Activated T-cell treated with anti-CD3 and anti-CD28 coated beads for 24 hours (primary cell): ENCODE results near the gene ENTREP3.
"Not testable (repeated sequence)": the region's sequence is repeated elsewhere in the genome, so short reads cannot be mapped to it uniquely, and the experiment has no call there.

ENCODE experiments used
- DNase-seq: peaks from one replicate; pipeline ENCODE4 v3.0.0-alpha.2; 2020; ENCODE audit warnings: low read depth

The ENTREP3 gene

GRCh38 chr1:155251566-155251965, 3.7 kb downstream of the ENTREP3 start:
- no peak for DNase-seq

GRCh38 chr1:155250633-155251449, 4.4 kb downstream of the ENTREP3 start:
- DNase-seq: peak; percentile 90

GRCh38 chr1:155250246-155250632, 5.0 kb downstream of the ENTREP3 start:
- no peak for DNase-seq

- DNase-seq: no peak
These were observed 7.4 kb downstream of the ENTREP3 start for GRCh38 chr1:155247667-155248553.

- DNase-seq: not testable (repeated sequence)
These were observed 8.5 kb downstream of the ENTREP3 start for GRCh38 chr1:155246796-155247195.

GRCh38 chr1:155245163-155245524, 10.1 kb downstream of the ENTREP3 start:
- DNase-seq: no peak

- DNase-seq: peak; percentile 94
These were observed 10.7 kb downstream of the ENTREP3 start for GRCh38 chr1:155244368-155245162.

GRCh38 chr1:155242805-155243358, 12.4 kb downstream of the ENTREP3 start:
- no peak for DNase-seq

GRCh38 chr1:155241841-155242264, 13.4 kb downstream of the ENTREP3 start:
- no peak for DNase-seq

GRCh38 chr1:155241069-155241679, 14.1 kb downstream of the ENTREP3 start:
- DNase-seq: peak; percentile 62

- DNase-seq: no peak
These were observed 18.8 kb downstream of the ENTREP3 start for GRCh38 chr1:155236451-155236850.

- not testable (repeated sequence) for DNase-seq
These were observed 19.9 kb downstream of the ENTREP3 start for GRCh38 chr1:155235375-155235774.

- DNase-seq: not testable (repeated sequence)
These were observed 21.8 kb downstream of the ENTREP3 start for GRCh38 chr1:155233502-155233901.

GRCh38 chr1:155232001-155232978, 23.0 kb downstream of the ENTREP3 start:
- not testable (repeated sequence) for DNase-seq

GRCh38 chr1:155231302-155231701, 24.0 kb downstream of the ENTREP3 start:
- not testable (repeated sequence) for DNase-seq

GRCh38 chr1:155228096-155228427, 27.2 kb downstream of the ENTREP3 start:
- DNase-seq: no peak

- DNase-seq: peak; percentile 98
These were observed 27.8 kb downstream of the ENTREP3 start for GRCh38 chr1:155227261-155228095.

GRCh38 chr1:155226910-155227260, 28.4 kb downstream of the ENTREP3 start:
- DNase-seq: peak; percentile 31

- DNase-seq: peak; percentile 69
These were observed 28.9 kb downstream of the ENTREP3 start for GRCh38 chr1:155226188-155226909.
